ENCODE data around the gene ZNF619. TPM values are rescaled to one million over a fixed set of nuclear protein-coding genes. Genes with fewer than 3 reads are reported as not detected.

The ZNF619 gene
- total and polyA plus RNA-seq, 9 of the 15 experiments (the other 6 are each of a cell fraction or from before 2014, with no cell fraction given): 1.3 to 9.1 (median 6.3) TPM

- BruUV-seq (replicated peaks): TSS peak; percentile 94
- in situ Hi-C loops (cut with MboI) (no loop called here), intact Hi-C loops (cut with micrococcal nuclease) (no loop called here)
- Histone ChIP-seq H3K27ac (ENCODE audit: extremely low read depth, low read depth, low read length) (peak within 1 kb of the TSS; percentile 55), H3K4me3 (peak within 1 kb of the TSS; percentile 52), H3K9ac (ENCODE audit: insufficient read depth in 1 of 2, low read depth in 2 of 2, low read length in 2 of 2) (peak within 1 kb of the TSS; percentile 42 to 91), H4K20me1 (replicated peaks; ENCODE audit: control insufficient read depth, insufficient read depth, low read length) (no peaks in the 10 kb centered on the region), H3K9me1 (ENCODE audit: control insufficient read depth, insufficient read depth, low read length) (no peaks in the 10 kb centered on the region), H3K79me2 (ENCODE audit: control insufficient read depth, insufficient read depth, low read length) (no peaks in the 10 kb centered on the region), H3K27me3 (ENCODE audit: control insufficient read depth in 2 of 2, insufficient read depth in 2 of 2, low read length in 2 of 2) (no peaks in the 10 kb centered on the region), H3K4me1 (replicated peaks in 1 of 2; ENCODE audit: control insufficient read depth in 2 of 2, insufficient read depth in 2 of 2, low read length in 2 of 2) (peaks cover 0 to 7% of the 10 kb centered on the region in 2 experiments; a peak in 3 of 5 replicates), H2AFZ (ENCODE audit: low read depth, low read length) (peak within 1 kb of the TSS; percentile 84), H3K9me3 (replicated peaks; ENCODE audit: control insufficient read depth, insufficient read depth, low read depth, low read length) (no peaks in the 10 kb centered on the region), H3K36me3 (ENCODE audit: control insufficient read depth, insufficient read depth, low read length) (no peaks in the 10 kb centered on the region), H3K4me2 (ENCODE audit: insufficient read depth, low read length) (peak within 1 kb of the TSS; percentile 77)
- CTCF ChIA-PET (ENCODE audit: low intra/inter-chr PET ratio): no interaction called here
- DNase-seq (ENCODE audit: extremely low read depth in 1 of 4, low spot score in 3 of 4) (peak; percentile 78 to 86 (median 82)), FAIRE-seq (peak; percentile 44), ATAC-seq (peak; percentile 96)
- POLR2A ChIA-PET: interaction anchor here (0.6 to 2.5 kb wide), 14 partner anchors 10 to 194 kb away, joined by 3 to 19 read pairs (median 4); partner anchors contain the start of genes ZNF619 and ZNF621
- 14% methylated on average over 40 of the region's 44 CpGs for WGBS (ENCODE audit: insufficient coverage, low coverage, missing lambda C conversion rate)
- peak; percentile 26 for TF ChIP-seq TAF9B (IDR thresholded peaks at IDR 0.05; ENCODE audit: partially characterized antibody)
- TF ChIP-seq TAL1 (IDR thresholded peaks at IDR 0.05): no peak
- TF ChIP-seq HDAC2 (IDR thresholded peaks at IDR 0.05): peak; percentile 48; the same call in 1 of the 2 replicates
- no peak for TF ChIP-seq ZBED1 (IDR thresholded peaks at IDR 0.05)
- no peak for TF ChIP-seq MLX (CRISPR knock-in tag; conservative IDR thresholded peaks at IDR 0.05)
- TF ChIP-seq BDP1 (IDR thresholded peaks at IDR 0.05; ENCODE audit: insufficient read depth, insufficient read length): no peak
- TF ChIP-seq MTA1 (IDR thresholded peaks at IDR 0.05; ENCODE audit: borderline replicate concordance): no peak
- no peak for TF ChIP-seq CUX1 (CRISPR knock-in tag; IDR thresholded peaks at IDR 0.05)
- peak in 1 of 2 experiments; percentile 49; a peak in 1 of 4 replicates for TF ChIP-seq SRF (CRISPR knock-in tag; IDR thresholded peaks at IDR 0.05)
- TF ChIP-seq ZFX (CRISPR knock-in tag; IDR thresholded peaks at IDR 0.05): peak; percentile 82
- no peak for TF ChIP-seq CBFA2T2 (conservative IDR thresholded peaks at IDR 0.05)
- no peak for TF ChIP-seq FOSL1 (tag; conservative IDR thresholded peaks at IDR 0.05)
- no peak for TF ChIP-seq ZNF79 (CRISPR knock-in tag; IDR thresholded peaks at IDR 0.05; ENCODE audit: low read depth)
- TF ChIP-seq ADNP (tag; IDR thresholded peaks at IDR 0.05): no peak
- TF ChIP-seq RUNX1 (IDR thresholded peaks at IDR 0.05; ENCODE audit: low read depth): no peak
These were observed 28.9 kb downstream of the ZNF619 start, which contains the start of gene ZNF620 for GRCh38 chr3:40505599-40506462. TSS of gene ZNF620 (plus strand) at chr3:40506039. CDS start at chr3:40506353, 314 bp downstream.

Data from K562 (cell line).